ENCODE measurements around the gene GNAT1. TPM values are rescaled to one million over a fixed set of nuclear protein-coding genes. Genes with fewer than 3 reads are reported as not detected.

GNAT1 gene
- total and polyA plus RNA-seq, 2 of the 13 experiments (the other 11 are each of a cell fraction or from before 2014, with no cell fraction given) = 0.15 TPM; not detected in 1

DNA sequence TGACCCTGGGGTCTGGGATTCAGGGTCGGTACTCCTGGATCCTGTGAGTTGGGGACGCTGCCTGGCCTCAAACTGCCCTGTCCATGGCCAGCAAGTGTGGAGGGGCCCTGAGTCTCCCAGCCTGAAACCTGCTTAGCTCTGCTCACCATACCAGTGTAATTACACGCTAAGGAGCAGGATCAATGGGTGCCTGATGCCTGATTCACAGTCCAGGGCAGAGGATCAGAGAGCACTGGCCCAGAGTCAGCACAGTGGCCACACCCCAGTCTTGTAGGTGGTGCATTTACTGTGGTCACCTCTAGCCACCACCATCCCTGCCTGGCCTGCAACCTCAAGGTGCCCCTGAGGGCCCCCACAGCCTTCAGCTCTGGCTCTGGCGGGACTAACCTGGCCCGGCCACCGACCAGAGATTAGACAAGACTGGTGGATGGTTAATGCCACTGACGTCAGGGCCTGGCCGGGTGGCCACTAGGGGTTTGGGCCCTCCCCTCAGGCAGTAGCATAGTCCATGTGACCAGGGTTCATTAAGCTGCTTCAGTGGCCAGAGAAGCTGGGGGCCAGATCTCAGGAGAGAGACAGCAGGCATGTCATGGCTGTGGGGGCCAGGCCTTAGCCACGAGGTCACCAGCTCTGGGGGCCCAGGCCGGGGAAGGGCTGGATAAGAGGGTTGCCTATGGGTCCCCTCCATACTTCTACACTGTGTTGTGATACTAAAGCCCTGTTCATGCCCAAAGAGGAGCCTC lies 10.3 kb downstream of the GNAT1 start (continued):
- TF ChIP-seq ZNF674 (CRISPR knock-in tag; IDR thresholded peaks at IDR 0.05; ENCODE audit: low read depth) (no peak), ZNF550 (CRISPR knock-in tag; IDR thresholded peaks at IDR 0.05; ENCODE audit: borderline replicate concordance) (no peak), CBX5 (CRISPR knock-in tag; IDR thresholded peaks at IDR 0.05; ENCODE audit: borderline replicate concordance) (no peak; the same call in 1 of the 2 replicates), GTF2F1 (IDR thresholded peaks at IDR 0.05; ENCODE audit: low read length) (0 out of 2 replicates have a peak, but pooled peaks have one; percentile 43), PHB2 (IDR thresholded peaks at IDR 0.05; ENCODE audit: partially characterized antibody) (no peak), ZNF382 (CRISPR knock-in tag; IDR thresholded peaks at IDR 0.05; ENCODE audit: borderline replicate concordance) (no peak), MIER2 (CRISPR knock-in tag; IDR thresholded peaks at IDR 0.05) (no peak), FOXJ3 (CRISPR knock-in tag; IDR thresholded peaks at IDR 0.05; ENCODE audit: borderline replicate concordance) (no peak), CHCHD3 (CRISPR knock-in tag; IDR thresholded peaks at IDR 0.05) (no peak), ZNF746 (CRISPR knock-in tag; IDR thresholded peaks at IDR 0.05) (no peak)
- TF ChIP-seq, protein P1, sequence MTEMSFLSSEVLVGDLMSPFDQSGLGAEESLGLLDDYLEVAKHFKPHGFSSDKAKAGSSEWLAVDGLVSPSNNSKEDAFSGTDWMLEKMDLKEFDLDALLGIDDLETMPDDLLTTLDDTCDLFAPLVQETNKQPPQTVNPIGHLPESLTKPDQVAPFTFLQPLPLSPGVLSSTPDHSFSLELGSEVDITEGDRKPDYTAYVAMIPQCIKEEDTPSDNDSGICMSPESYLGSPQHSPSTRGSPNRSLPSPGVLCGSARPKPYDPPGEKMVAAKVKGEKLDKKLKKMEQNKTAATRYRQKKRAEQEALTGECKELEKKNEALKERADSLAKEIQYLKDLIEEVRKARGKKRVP (CRISPR knock-in tag; IDR thresholded peaks at IDR 0.05) = no peak
- TF ChIP-seq, protein P2, sequence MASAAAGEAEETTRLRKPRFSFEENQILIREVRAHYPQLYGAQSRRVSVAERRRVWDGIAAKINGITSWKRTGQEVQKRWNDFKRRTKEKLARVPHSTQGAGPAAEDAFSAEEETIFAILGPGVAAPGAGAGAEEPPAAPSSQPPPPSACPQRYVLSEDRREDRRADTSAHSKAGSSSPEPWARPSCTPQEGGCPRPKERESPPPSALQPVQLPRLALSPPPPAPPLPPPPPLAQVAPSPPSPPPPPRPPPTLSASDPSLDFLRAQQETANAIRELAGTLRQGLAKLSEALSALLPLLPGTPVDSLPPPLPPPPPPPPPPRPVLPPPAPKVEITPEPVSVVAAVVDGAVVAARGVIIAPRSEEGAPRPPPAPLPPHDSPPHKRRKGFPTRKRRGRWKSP (CRISPR knock-in tag; IDR thresholded peaks at IDR 0.05) = 0 out of 2 replicates have a peak, but pooled peaks have one; percentile 14
- TF ChIP-seq, protein P3, sequence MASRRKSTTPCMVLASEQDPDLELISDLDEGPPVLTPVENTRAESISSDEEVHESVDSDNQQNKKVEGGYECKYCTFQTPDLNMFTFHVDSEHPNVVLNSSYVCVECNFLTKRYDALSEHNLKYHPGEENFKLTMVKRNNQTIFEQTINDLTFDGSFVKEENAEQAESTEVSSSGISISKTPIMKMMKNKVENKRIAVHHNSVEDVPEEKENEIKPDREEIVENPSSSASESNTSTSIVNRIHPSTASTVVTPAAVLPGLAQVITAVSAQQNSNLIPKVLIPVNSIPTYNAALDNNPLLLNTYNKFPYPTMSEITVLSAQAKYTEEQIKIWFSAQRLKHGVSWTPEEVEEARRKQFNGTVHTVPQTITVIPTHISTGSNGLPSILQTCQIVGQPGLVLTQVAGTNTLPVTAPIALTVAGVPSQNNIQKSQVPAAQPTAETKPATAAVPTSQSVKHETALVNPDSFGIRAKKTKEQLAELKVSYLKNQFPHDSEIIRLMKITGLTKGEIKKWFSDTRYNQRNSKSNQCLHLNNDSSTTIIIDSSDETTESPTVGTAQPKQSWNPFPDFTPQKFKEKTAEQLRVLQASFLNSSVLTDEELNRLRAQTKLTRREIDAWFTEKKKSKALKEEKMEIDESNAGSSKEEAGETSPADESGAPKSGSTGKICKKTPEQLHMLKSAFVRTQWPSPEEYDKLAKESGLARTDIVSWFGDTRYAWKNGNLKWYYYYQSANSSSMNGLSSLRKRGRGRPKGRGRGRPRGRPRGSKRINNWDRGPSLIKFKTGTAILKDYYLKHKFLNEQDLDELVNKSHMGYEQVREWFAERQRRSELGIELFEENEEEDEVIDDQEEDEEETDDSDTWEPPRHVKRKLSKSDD (CRISPR knock-in tag; IDR thresholded peaks at IDR 0.05; ENCODE audit: low read depth) = no peak
- TF ChIP-seq, protein P4, sequence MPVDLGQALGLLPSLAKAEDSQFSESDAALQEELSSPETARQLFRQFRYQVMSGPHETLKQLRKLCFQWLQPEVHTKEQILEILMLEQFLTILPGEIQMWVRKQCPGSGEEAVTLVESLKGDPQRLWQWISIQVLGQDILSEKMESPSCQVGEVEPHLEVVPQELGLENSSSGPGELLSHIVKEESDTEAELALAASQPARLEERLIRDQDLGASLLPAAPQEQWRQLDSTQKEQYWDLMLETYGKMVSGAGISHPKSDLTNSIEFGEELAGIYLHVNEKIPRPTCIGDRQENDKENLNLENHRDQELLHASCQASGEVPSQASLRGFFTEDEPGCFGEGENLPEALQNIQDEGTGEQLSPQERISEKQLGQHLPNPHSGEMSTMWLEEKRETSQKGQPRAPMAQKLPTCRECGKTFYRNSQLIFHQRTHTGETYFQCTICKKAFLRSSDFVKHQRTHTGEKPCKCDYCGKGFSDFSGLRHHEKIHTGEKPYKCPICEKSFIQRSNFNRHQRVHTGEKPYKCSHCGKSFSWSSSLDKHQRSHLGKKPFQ (CRISPR knock-in tag; IDR thresholded peaks at IDR 0.05; ENCODE audit: insufficient replicate concordance) = no peak
- TF ChIP-seq, protein P5, sequence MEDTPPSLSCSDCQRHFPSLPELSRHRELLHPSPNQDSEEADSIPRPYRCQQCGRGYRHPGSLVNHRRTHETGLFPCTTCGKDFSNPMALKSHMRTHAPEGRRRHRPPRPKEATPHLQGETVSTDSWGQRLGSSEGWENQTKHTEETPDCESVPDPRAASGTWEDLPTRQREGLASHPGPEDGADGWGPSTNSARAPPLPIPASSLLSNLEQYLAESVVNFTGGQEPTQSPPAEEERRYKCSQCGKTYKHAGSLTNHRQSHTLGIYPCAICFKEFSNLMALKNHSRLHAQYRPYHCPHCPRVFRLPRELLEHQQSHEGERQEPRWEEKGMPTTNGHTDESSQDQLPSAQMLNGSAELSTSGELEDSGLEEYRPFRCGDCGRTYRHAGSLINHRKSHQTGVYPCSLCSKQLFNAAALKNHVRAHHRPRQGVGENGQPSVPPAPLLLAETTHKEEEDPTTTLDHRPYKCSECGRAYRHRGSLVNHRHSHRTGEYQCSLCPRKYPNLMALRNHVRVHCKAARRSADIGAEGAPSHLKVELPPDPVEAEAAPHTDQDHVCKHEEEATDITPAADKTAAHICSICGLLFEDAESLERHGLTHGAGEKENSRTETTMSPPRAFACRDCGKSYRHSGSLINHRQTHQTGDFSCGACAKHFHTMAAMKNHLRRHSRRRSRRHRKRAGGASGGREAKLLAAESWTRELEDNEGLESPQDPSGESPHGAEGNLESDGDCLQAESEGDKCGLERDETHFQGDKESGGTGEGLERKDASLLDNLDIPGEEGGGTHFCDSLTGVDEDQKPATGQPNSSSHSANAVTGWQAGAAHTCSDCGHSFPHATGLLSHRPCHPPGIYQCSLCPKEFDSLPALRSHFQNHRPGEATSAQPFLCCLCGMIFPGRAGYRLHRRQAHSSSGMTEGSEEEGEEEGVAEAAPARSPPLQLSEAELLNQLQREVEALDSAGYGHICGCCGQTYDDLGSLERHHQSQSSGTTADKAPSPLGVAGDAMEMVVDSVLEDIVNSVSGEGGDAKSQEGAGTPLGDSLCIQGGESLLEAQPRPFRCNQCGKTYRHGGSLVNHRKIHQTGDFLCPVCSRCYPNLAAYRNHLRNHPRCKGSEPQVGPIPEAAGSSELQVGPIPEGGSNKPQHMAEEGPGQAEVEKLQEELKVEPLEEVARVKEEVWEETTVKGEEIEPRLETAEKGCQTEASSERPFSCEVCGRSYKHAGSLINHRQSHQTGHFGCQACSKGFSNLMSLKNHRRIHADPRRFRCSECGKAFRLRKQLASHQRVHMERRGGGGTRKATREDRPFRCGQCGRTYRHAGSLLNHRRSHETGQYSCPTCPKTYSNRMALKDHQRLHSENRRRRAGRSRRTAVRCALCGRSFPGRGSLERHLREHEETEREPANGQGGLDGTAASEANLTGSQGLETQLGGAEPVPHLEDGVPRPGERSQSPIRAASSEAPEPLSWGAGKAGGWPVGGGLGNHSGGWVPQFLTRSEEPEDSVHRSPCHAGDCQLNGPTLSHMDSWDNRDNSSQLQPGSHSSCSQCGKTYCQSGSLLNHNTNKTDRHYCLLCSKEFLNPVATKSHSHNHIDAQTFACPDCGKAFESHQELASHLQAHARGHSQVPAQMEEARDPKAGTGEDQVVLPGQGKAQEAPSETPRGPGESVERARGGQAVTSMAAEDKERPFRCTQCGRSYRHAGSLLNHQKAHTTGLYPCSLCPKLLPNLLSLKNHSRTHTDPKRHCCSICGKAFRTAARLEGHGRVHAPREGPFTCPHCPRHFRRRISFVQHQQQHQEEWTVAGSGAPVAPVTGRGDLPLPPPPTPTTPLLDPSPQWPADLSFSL (CRISPR knock-in tag; IDR thresholded peaks at IDR 0.05) = no peak

Measured in HepG2 (cell line).